ENCODE data around the gene UBE2F. TPM values are rescaled to one million over a fixed set of nuclear protein-coding genes. Genes with fewer than 3 reads are reported as not detected.

UBE2F gene
- polyA plus RNA-seq, 2 of the 4 experiments (the other 2 are of a cell fraction): 49.7 to 81.1 TPM

DNA sequence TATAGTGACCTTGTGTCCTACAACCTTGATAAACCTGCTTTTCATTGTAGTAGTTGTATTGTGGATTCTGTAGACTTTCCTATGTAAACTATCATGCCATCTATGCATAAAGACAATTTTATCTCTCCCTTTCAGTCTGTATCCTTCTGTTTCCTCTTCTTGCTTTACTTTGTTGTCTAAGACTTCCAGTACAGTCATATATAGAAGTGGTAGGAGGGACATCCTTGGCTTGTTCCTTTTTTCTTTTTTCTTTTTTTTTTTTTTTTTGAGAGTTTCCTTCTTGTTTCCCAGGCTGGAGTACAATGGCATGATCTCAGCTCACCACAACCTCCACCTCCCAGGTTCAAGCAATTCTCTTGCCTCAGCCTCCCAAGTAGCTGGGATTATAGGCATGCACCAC is 39.7 kb downstream of the UBE2F start:
- ChIA-PET POLR2A (no interaction called here), CTCF (no interaction called here)
- Histone ChIP-seq H3K27ac (no peak overlapping the region), H3K4me3 (no peak overlapping the region), H3K9me3 (no peaks in the 10 kb centered on the region), H3K4me2 (no peak overlapping the region), H3K4me1 (no peaks in the 10 kb centered on the region)
- no peak for FAIRE-seq
- DNase-seq (ENCODE audit: low read depth in 1 of 2, low spot score in 1 of 2): no peak
- no peak for TF ChIP-seq RCOR1 (IDR thresholded peaks at IDR 0.05; ENCODE audit: low read depth, low read length)
- no peak for ATAC-seq

GRCh38 chr2:238007924-238008323 is 41.1 kb downstream of the UBE2F start:
- no peaks in the 10 kb centered on the region for H3K4me1 ChIP-seq
- CTCF ChIA-PET: no interaction called here
- H3K27ac ChIP-seq: no peak overlapping the region
- no peak overlapping the region for H3K4me3 ChIP-seq
- 88% methylated on average over 6 of the region's 6 CpGs for WGBS (ENCODE audit: missing lambda C conversion rate)
- H3K9me3 ChIP-seq: no peaks in the 10 kb centered on the region
- ATAC-seq: no peak
- POLR2A ChIA-PET: no interaction called here
- FAIRE-seq: no peak
- H3K4me2 ChIP-seq: no peak overlapping the region
- no peak for DNase-seq (ENCODE audit: low read depth in 1 of 2, low spot score in 1 of 2)
- no peak for TF ChIP-seq KDM5A (IDR thresholded peaks at IDR 0.05)
- TF ChIP-seq EHMT2 (IDR thresholded peaks at IDR 0.05; ENCODE audit: low read depth): no peak
- no peak for TF ChIP-seq MAX (IDR thresholded peaks at IDR 0.05)
- TF ChIP-seq ESRRA (IDR thresholded peaks at IDR 0.05; ENCODE audit: borderline replicate concordance, low read length): no peak
- TF ChIP-seq GATA3 (IDR thresholded peaks at IDR 0.05; ENCODE audit: borderline replicate concordance): no peak
- no peak for TF ChIP-seq MYC (IDR thresholded peaks at IDR 0.05; ENCODE audit: borderline replicate concordance, low read length)
- no peak for TF ChIP-seq TFCP2L1 (CRISPR knock-in tag; IDR thresholded peaks at IDR 0.05)

GRCh38 chr2:238009563-238009962 is 42.7 kb downstream of the UBE2F start:
- FAIRE-seq (no peak), DNase-seq (ENCODE audit: low read depth in 1 of 2, low spot score in 1 of 2) (no peak), ATAC-seq (no peak)
- Histone ChIP-seq H3K4me1 (no peaks in the 10 kb centered on the region), H3K27ac (no peak overlapping the region), H3K4me2 (no peak overlapping the region), H3K9me3 (no peaks in the 10 kb centered on the region), H3K4me3 (no peak overlapping the region)
- ChIA-PET POLR2A (no interaction called here), CTCF (interaction anchor here (1.0 kb wide), 1 partner anchor 18 kb away, joined by 3 read pairs; no protein-coding TSS in a partner anchor)
- WGBS (ENCODE audit: missing lambda C conversion rate): 90% methylated on average over 2 of the region's 2 CpGs
- TF ChIP-seq, protein P1, sequence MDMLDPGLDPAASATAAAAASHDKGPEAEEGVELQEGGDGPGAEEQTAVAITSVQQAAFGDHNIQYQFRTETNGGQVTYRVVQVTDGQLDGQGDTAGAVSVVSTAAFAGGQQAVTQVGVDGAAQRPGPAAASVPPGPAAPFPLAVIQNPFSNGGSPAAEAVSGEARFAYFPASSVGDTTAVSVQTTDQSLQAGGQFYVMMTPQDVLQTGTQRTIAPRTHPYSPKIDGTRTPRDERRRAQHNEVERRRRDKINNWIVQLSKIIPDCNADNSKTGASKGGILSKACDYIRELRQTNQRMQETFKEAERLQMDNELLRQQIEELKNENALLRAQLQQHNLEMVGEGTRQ (IDR thresholded peaks at IDR 0.05): no peak
- TF ChIP-seq HOXB13 (CRISPR knock-in tag; IDR thresholded peaks at IDR 0.05; ENCODE audit: low read depth) (no peak), RNF2 (IDR thresholded peaks at IDR 0.05; ENCODE audit: borderline replicate concordance, low read depth) (no peak), HDAC2 (IDR thresholded peaks at IDR 0.05) (no peak), CEBPB (IDR thresholded peaks at IDR 0.05) (no peak), KDM1A (IDR thresholded peaks at IDR 0.05; ENCODE audit: low read depth) (no peak), FOXS1 (CRISPR knock-in tag; IDR thresholded peaks at IDR 0.05) (no peak), NPAS2 (CRISPR knock-in tag; IDR thresholded peaks at IDR 0.05; ENCODE audit: borderline replicate concordance) (no peak), JUN (IDR thresholded peaks at IDR 0.05) (no peak), SMC3 (IDR thresholded peaks at IDR 0.05) (no peak), RAD21 (conservative IDR thresholded peaks at IDR 0.05 in 1 of 2, IDR thresholded peaks at IDR 0.05 in 1 of 2) (no peak), RFX5 (IDR thresholded peaks at IDR 0.05) (no peak), EHF (CRISPR knock-in tag; IDR thresholded peaks at IDR 0.05) (no peak), CHD4 (IDR thresholded peaks at IDR 0.05; ENCODE audit: borderline replicate concordance) (no peak)
- TF ChIP-seq, protein P2, sequence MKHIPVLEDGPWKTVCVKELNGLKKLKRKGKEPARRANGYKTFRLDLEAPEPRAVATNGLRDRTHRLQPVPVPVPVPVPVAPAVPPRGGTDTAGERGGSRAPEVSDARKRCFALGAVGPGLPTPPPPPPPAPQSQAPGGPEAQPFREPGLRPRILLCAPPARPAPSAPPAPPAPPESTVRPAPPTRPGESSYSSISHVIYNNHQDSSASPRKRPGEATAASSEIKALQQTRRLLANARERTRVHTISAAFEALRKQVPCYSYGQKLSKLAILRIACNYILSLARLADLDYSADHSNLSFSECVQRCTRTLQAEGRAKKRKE (CRISPR knock-in tag; IDR thresholded peaks at IDR 0.05; ENCODE audit: low read depth): no peak
- TF ChIP-seq, protein P3, sequence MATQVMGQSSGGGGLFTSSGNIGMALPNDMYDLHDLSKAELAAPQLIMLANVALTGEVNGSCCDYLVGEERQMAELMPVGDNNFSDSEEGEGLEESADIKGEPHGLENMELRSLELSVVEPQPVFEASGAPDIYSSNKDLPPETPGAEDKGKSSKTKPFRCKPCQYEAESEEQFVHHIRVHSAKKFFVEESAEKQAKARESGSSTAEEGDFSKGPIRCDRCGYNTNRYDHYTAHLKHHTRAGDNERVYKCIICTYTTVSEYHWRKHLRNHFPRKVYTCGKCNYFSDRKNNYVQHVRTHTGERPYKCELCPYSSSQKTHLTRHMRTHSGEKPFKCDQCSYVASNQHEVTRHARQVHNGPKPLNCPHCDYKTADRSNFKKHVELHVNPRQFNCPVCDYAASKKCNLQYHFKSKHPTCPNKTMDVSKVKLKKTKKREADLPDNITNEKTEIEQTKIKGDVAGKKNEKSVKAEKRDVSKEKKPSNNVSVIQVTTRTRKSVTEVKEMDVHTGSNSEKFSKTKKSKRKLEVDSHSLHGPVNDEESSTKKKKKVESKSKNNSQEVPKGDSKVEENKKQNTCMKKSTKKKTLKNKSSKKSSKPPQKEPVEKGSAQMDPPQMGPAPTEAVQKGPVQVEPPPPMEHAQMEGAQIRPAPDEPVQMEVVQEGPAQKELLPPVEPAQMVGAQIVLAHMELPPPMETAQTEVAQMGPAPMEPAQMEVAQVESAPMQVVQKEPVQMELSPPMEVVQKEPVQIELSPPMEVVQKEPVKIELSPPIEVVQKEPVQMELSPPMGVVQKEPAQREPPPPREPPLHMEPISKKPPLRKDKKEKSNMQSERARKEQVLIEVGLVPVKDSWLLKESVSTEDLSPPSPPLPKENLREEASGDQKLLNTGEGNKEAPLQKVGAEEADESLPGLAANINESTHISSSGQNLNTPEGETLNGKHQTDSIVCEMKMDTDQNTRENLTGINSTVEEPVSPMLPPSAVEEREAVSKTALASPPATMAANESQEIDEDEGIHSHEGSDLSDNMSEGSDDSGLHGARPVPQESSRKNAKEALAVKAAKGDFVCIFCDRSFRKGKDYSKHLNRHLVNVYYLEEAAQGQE (IDR thresholded peaks at IDR 0.05): no peak
- TF ChIP-seq, protein P4, sequence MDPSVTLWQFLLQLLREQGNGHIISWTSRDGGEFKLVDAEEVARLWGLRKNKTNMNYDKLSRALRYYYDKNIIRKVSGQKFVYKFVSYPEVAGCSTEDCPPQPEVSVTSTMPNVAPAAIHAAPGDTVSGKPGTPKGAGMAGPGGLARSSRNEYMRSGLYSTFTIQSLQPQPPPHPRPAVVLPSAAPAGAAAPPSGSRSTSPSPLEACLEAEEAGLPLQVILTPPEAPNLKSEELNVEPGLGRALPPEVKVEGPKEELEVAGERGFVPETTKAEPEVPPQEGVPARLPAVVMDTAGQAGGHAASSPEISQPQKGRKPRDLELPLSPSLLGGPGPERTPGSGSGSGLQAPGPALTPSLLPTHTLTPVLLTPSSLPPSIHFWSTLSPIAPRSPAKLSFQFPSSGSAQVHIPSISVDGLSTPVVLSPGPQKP (IDR thresholded peaks at IDR 0.05; ENCODE audit: low read depth, low read length): no peak

Measured in A549 (cell line).